HEK293 (cell line): ENCODE measurements around the gene ANKRD13D.

Experiments used
- CTCF ChIA-PET: fragments of 350-600 bp; formaldehyde crosslinking; extraction: SDS; loops from one replicate; lab custom pipeline; 2021; ENCODE audit warnings: antibody characterized with exemption; lab: Yijun Ruan, JAX
- POLR2A ChIA-PET: fragments of 300-600 bp; formaldehyde crosslinking; extraction: SDS; loops from one replicate; lab custom pipeline; 2020; ENCODE audit warnings: antibody characterized with exemption, inconsistent platforms; lab: Yijun Ruan, JAX
- H3K27ac ChIP-seq: fragments of 200-500 bp; sonication (Bioruptor generic); 2 replicates; pipeline ENCODE4 v1.5.1; 2014; ENCODE audit warnings: low read depth, low read length, control low read depth, inconsistent platforms; ENCODE audit errors: extremely low read depth
- H3K36me3 ChIP-seq, 2 experiments: fragments of 200-500 bp in 1 of 2; sonication (Bioruptor generic) in 1 of 2; 1 replicate in 1 of 2; 2 replicates in 1 of 2; pipeline ENCODE4 v1.5.1; 2014 to 2017; ENCODE audit warnings: inconsistent platforms in 2 of 2, low read length in 2 of 2; ENCODE audit not compliant: control insufficient read depth in 2 of 2, insufficient read depth in 1 of 2
- H3K4me1 ChIP-seq: fragments of 200-500 bp; sonication (Bioruptor generic); 2 replicates; pipeline ENCODE4 v1.5.1; 2014; ENCODE audit warnings: mild to moderate bottlenecking, low read length, inconsistent platforms; ENCODE audit not compliant: control insufficient read depth, insufficient read depth
- H3K4me3 ChIP-seq: 2 replicates; pipeline ENCODE4 v1.5.1; 2011; ENCODE audit warnings: low read depth, mild to moderate bottlenecking, control low read depth, low read length, moderate library complexity
- H3K9me3 ChIP-seq: fragments of 200-500 bp; sonication (Bioruptor generic); 2 replicates; pipeline ENCODE4 v1.5.1; 2014; ENCODE audit warnings: low read depth, low read length, inconsistent platforms; ENCODE audit not compliant: control insufficient read depth, insufficient read depth
- ELK4 ChIP-seq: IDR thresholded peaks from 2 replicates; pipeline ENCODE4 v1.6.1; 2011; ENCODE audit warnings: mild to moderate bottlenecking, low read depth, low read length, borderline replicate concordance
- HIC1 ChIP-seq: fragments of 450-650 bp; formaldehyde crosslinking; IDR thresholded peaks from 2 replicates; pipeline ENCODE4 v1.5.1; 2016; ENCODE audit warnings: missing biosample characterization, missing genetic modification characterization
- SALL2 ChIP-seq: fragments of 450-650 bp; formaldehyde crosslinking; IDR thresholded peaks from 2 replicates; pipeline ENCODE4 v1.5.0; 2017; ENCODE audit warnings: missing biosample characterization, mild to moderate bottlenecking, missing genetic modification characterization, borderline replicate concordance
- ZBTB20 ChIP-seq: fragments of 450-650 bp; formaldehyde crosslinking; IDR thresholded peaks from 2 replicates; pipeline ENCODE4 v1.5.1; 2016; ENCODE audit warnings: missing biosample characterization, missing genetic modification characterization
- ZFP3 ChIP-seq: fragments of 450-650 bp; formaldehyde crosslinking; IDR thresholded peaks from 2 replicates; pipeline ENCODE4 v1.5.1; 2016; ENCODE audit warnings: low read depth, missing biosample characterization, missing genetic modification characterization
- ZNF146 ChIP-seq: fragments of 450-650 bp; formaldehyde crosslinking; IDR thresholded peaks from 2 replicates; pipeline ENCODE4 v1.5.1; 2016; ENCODE audit warnings: missing biosample characterization, missing genetic modification characterization
- ZNF23 ChIP-seq: fragments of 450-650 bp; formaldehyde crosslinking; IDR thresholded peaks from 2 replicates; pipeline ENCODE4 v1.5.1; 2016; ENCODE audit warnings: missing biosample characterization, missing genetic modification characterization, borderline replicate concordance
- ZNF274 ChIP-seq, 2 experiments: fragments of 200-500 bp in 1 of 2; fragments of 450-650 bp in 1 of 2; sonication (Bioruptor generic) in 1 of 2; formaldehyde crosslinking in 1 of 2; IDR thresholded peaks; 2 replicates each; pipeline versions ENCODE4 v1.5.1 to v1.6.1; 2014 to 2016; ENCODE audit warnings: borderline replicate concordance in 1 of 2, inconsistent platforms in 1 of 2, low read length in 1 of 2, missing biosample characterization in 1 of 2, missing genetic modification characterization in 1 of 2
- ZNF311 ChIP-seq: fragments of 450-650 bp; formaldehyde crosslinking; IDR thresholded peaks from 2 replicates; pipeline ENCODE4 v1.5.1; 2017; ENCODE audit warnings: missing biosample characterization, missing genetic modification characterization, borderline replicate concordance
- ZNF335 ChIP-seq: fragments of 450-650 bp; formaldehyde crosslinking; conservative IDR thresholded peaks from 2 replicates; pipeline ENCODE4 v1.5.1; 2016; ENCODE audit warnings: missing biosample characterization, missing genetic modification characterization
- ZNF391 ChIP-seq: fragments of 450-650 bp; formaldehyde crosslinking; IDR thresholded peaks from 2 replicates; pipeline ENCODE4 v1.5.1; 2016; ENCODE audit warnings: low read depth, missing biosample characterization, missing genetic modification characterization, borderline replicate concordance
- ZNF404 ChIP-seq: fragments of 450-650 bp; formaldehyde crosslinking; IDR thresholded peaks from 2 replicates; pipeline ENCODE4 v1.5.1; 2017; ENCODE audit warnings: missing biosample characterization, missing genetic modification characterization
- ZNF426 ChIP-seq: fragments of 450-650 bp; formaldehyde crosslinking; IDR thresholded peaks from 2 replicates; pipeline ENCODE4 v1.5.1; 2017; ENCODE audit warnings: missing biosample characterization, missing genetic modification characterization, mild to moderate bottlenecking, inconsistent platforms, moderate library complexity
- ZNF510 ChIP-seq: fragments of 450-650 bp; formaldehyde crosslinking; IDR thresholded peaks from 2 replicates; pipeline ENCODE4 v1.5.1; 2018; ENCODE audit warnings: mild to moderate bottlenecking, missing genetic modification characterization, missing biosample characterization; ENCODE audit not compliant: insufficient replicate concordance
- ZNF610 ChIP-seq: fragments of 450-650 bp; formaldehyde crosslinking; IDR thresholded peaks from 2 replicates; pipeline ENCODE4 v1.5.1; 2016; ENCODE audit warnings: missing biosample characterization, missing genetic modification characterization, borderline replicate concordance
- ZNF677 ChIP-seq: fragments of 450-650 bp; IDR thresholded peaks from 2 replicates; pipeline ENCODE4 v1.5.0; 2018; ENCODE audit warnings: missing biosample characterization, mild to moderate bottlenecking, missing genetic modification characterization, moderate library complexity
- ZNF76 ChIP-seq: fragments of 450-650 bp; formaldehyde crosslinking; IDR thresholded peaks from 2 replicates; pipeline ENCODE4; 2016; ENCODE audit warnings: low read depth, missing biosample characterization, missing genetic modification characterization, borderline replicate concordance
- ZNF791 ChIP-seq: fragments of 450-650 bp; formaldehyde crosslinking; IDR thresholded peaks from 2 replicates; pipeline ENCODE4 v1.5.1; 2016; ENCODE audit warnings: missing biosample characterization, missing genetic modification characterization
- ZNF792 ChIP-seq: fragments of 450-650 bp; formaldehyde crosslinking; IDR thresholded peaks from 2 replicates; pipeline ENCODE4 v1.5.1; 2016; ENCODE audit warnings: missing biosample characterization, missing genetic modification characterization
- TF ChIP-seq, protein P1 (sequence below): fragments of 450-650 bp; formaldehyde crosslinking; IDR thresholded peaks from 2 replicates; pipeline ENCODE4 v1.5.1; 2016; ENCODE audit warnings: missing biosample characterization, missing genetic modification characterization
- TF ChIP-seq, protein P2 (sequence below): fragments of 450-650 bp; formaldehyde crosslinking; IDR thresholded peaks from 2 replicates; pipeline ENCODE4 v1.5.1; 2016; ENCODE audit warnings: missing biosample characterization, missing genetic modification characterization, low read depth
- TF ChIP-seq, protein P3 (sequence below): fragments of 450-650 bp; formaldehyde crosslinking; IDR thresholded peaks from 2 replicates; pipeline ENCODE4 v1.5.1; 2016; ENCODE audit warnings: missing biosample characterization, missing genetic modification characterization

The ANKRD13D gene

DNA sequence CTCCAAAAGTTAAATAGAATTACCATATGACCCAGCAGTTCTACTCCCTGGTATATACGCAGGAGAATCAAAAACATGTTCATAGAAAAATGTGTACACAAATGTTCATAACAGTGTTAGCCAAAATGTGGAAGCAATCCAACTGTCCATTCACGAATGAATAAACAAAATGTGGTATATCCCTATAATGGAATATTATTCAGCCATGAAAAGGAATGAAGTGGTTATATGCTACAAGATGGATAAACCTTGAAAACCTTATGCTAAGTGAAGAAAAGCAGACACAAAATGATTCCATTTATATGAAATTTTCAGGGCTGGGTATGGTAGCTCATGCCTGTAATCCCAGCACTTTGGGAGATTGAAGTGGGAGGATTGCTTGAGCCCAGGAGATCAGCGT is 48.2 kb downstream of the ANKRD13D start:
- CTCF ChIA-PET, result interaction anchor here (0.6 to 8.6 kb wide), 5 partner anchors 8 to 75 kb away, joined by 3 to 39 read pairs (median 6); no protein-coding TSS in a partner anchor
- Histone ChIP-seq H3K4me3 (no peak overlapping the region), H3K36me3 (no peaks in the 10 kb centered on the region), H3K9me3 (no peaks in the 10 kb centered on the region), H3K4me1 (no peaks in the 10 kb centered on the region), H3K27ac (no peak overlapping the region)
- TF ChIP-seq ZNF146 (tag by site-specific recombination) (peak; percentile 80), ZNF404 (tag by site-specific recombination) (no peak), ZNF791 (no peak)
- POLR2A ChIA-PET, result interaction anchor here (1.1 kb wide), 1 partner anchor 98 kb away, joined by 3 read pairs; no protein-coding TSS in a partner anchor

DNA sequence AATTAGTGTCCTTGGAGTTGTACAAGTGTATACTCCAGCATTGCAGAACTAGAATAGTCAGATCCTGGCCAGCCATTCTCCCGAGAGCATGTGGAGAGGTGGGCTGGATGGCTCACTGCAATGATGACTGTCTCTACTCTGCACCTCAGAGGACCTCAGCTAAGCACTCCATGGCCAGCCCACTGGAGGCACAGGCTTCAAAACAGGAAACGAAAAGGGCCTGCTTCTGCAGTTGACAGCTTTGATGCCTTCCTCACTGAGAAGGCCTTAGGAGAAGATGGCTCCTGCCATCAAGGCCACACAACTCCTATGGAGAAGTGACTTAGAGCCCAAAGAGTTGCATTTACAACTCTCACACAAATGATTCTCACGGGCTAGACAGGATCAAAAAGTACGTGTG is 55.2 kb downstream of the ANKRD13D start:
- Histone ChIP-seq H3K9me3 (no peaks in the 10 kb centered on the region), H3K4me3 (no peak overlapping the region), H3K4me1 (no peaks in the 10 kb centered on the region), H3K27ac (no peak overlapping the region), H3K36me3 (no peaks in the 10 kb centered on the region)
- POLR2A ChIA-PET, result interaction anchor here (0.6 to 0.7 kb wide), 2 partner anchors 27 to 28 kb away, joined by 3 to 5 read pairs; no protein-coding TSS in a partner anchor
- CTCF ChIA-PET, result interaction anchor here (0.6 to 6.6 kb wide), 8 partner anchors 11 to 249 kb away, joined by 3 to 58 read pairs (median 7); partner anchors contain the start of gene POLD4
- TF ChIP-seq ZNF311 (tag by site-specific recombination) (no peak), ZNF610 (tag by site-specific recombination) (no peak), ZNF335 (tag by site-specific recombination) (no peak), ZNF677 (tag by site-specific recombination) (no peak), ZFP3 (no peak), ZNF391 (tag by site-specific recombination) (no peak), ZNF23 (tag by site-specific recombination) (no peak), ZBTB20 (no peak), ZNF76 (tag by site-specific recombination) (no peak), ZNF274 (IDR thresholded peaks at IDR 0.05; ENCODE audit: low read length) (no peak), ZNF274 (tag by site-specific recombination; IDR thresholded peaks at IDR 0.05; ENCODE audit: borderline replicate concordance) (no peak), ZNF510 (tag by site-specific recombination) (no peak), SALL2 (no peak), HIC1 (tag by site-specific recombination) (no peak), ZNF792 (tag by site-specific recombination) (no peak), ZNF426 (tag by site-specific recombination) (no peak), ELK4 (no peak)
- TF ChIP-seq, protein P1, sequence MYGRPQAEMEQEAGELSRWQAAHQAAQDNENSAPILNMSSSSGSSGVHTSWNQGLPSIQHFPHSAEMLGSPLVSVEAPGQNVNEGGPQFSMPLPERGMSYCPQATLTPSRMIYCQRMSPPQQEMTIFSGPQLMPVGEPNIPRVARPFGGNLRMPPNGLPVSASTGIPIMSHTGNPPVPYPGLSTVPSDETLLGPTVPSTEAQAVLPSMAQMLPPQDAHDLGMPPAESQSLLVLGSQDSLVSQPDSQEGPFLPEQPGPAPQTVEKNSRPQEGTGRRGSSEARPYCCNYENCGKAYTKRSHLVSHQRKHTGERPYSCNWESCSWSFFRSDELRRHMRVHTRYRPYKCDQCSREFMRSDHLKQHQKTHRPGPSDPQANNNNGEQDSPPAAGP (tag by site-specific recombination), result no peak
- TF ChIP-seq, protein P2, sequence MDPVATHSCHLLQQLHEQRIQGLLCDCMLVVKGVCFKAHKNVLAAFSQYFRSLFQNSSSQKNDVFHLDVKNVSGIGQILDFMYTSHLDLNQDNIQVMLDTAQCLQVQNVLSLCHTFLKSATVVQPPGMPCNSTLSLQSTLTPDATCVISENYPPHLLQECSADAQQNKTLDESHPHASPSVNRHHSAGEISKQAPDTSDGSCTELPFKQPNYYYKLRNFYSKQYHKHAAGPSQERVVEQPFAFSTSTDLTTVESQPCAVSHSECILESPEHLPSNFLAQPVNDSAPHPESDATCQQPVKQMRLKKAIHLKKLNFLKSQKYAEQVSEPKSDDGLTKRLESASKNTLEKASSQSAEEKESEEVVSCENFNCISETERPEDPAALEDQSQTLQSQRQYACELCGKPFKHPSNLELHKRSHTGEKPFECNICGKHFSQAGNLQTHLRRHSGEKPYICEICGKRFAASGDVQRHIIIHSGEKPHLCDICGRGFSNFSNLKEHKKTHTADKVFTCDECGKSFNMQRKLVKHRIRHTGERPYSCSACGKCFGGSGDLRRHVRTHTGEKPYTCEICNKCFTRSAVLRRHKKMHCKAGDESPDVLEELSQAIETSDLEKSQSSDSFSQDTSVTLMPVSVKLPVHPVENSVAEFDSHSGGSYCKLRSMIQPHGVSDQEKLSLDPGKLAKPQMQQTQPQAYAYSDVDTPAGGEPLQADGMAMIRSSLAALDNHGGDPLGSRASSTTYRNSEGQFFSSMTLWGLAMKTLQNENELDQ (tag by site-specific recombination), result no peak
- TF ChIP-seq, protein P3, sequence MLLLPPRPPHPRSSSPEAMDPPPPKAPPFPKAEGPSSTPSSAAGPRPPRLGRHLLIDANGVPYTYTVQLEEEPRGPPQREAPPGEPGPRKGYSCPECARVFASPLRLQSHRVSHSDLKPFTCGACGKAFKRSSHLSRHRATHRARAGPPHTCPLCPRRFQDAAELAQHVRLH (tag by site-specific recombination), result no peak
